ENCODE data around the gene MYO3A. TPM values are rescaled to one million over a fixed set of nuclear protein-coding genes. Genes with fewer than 3 reads are reported as not detected.
"Not testable (repeated sequence)": the region's sequence is repeated elsewhere in the genome, so short reads cannot be mapped to it uniquely, and the experiment has no call there.

MYO3A gene
- total RNA-seq, 4 donors from 2014 or later = 0.12 to 0.33 (median 0.13) TPM; not detected in 1

DNA sequence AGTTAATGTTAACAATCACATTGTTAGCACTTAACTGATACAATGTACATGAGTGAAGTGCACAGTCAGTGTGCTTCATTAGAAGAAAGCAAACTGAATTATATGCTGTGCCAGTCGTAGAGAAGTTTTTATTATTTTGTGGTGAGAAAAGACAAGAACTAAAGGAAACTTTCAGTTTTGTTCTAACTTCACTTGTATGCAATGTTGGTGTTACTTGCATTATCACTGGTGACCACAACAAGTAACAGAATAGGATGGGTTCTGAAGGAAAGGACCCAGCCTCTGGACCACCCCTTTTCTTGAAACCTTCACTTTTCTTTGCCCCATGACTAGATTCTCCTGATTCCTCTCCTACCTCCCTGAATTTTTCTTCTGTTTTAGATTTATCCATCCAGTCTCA, 159.2 kb downstream of the MYO3A start:
- H3K4me3 ChIP-seq = no peak overlapping the region
- no peaks in the 10 kb centered on the region for H3K36me3 ChIP-seq
- TF ChIP-seq CTCF (IDR thresholded peaks at IDR 0.05 in 4 of 5, conservative IDR thresholded peaks at IDR 0.05 in 1 of 5) (no peak), POLR2A (IDR thresholded peaks at IDR 0.05) (no peak)
- no peaks in the 10 kb centered on the region for H3K4me1 ChIP-seq
- DNase-seq = no peak
- intact Hi-C loops (cut with DNase I; ENCODE audit: low total_unique reads) = no loop called here
- H3K27me3 ChIP-seq = no peaks in the 10 kb centered on the region
- in situ Hi-C loops (cut with MboI; ENCODE audit: low sequenced_read_pairs in 4 of 4) = loop anchor here in 1 of 4 donors (25.0 kb wide), 1 partner anchor 106 kb away; no protein-coding TSS in a partner anchor
- ATAC-seq = no peak
- no peak overlapping the region for H3K27ac ChIP-seq
- H3K9me3 ChIP-seq = no peaks in the 10 kb centered on the region

GRCh38 chr10:26095781-26096180, 161.8 kb downstream of the MYO3A start:
- H3K27ac ChIP-seq = no peak overlapping the region
- H3K36me3 ChIP-seq = no peaks in the 10 kb centered on the region
- intact Hi-C loops (cut with DNase I; ENCODE audit: low total_unique reads) (no loop called here), in situ Hi-C loops (cut with MboI; ENCODE audit: low sequenced_read_pairs in 4 of 4) (loop anchor here in 1 of 4 donors (25.0 kb wide), 1 partner anchor 108 kb away; no protein-coding TSS in a partner anchor)
- TF ChIP-seq POLR2A (IDR thresholded peaks at IDR 0.05) (no peak), CTCF (IDR thresholded peaks at IDR 0.05 in 4 of 5, conservative IDR thresholded peaks at IDR 0.05 in 1 of 5) (no peak)
- no peak overlapping the region for H3K4me3 ChIP-seq
- ATAC-seq (no peak), DNase-seq (no peak)
- H3K9me3 ChIP-seq = no peaks in the 10 kb centered on the region
- no peaks in the 10 kb centered on the region for H3K27me3 ChIP-seq
- no peaks in the 10 kb centered on the region for H3K4me1 ChIP-seq

DNA sequence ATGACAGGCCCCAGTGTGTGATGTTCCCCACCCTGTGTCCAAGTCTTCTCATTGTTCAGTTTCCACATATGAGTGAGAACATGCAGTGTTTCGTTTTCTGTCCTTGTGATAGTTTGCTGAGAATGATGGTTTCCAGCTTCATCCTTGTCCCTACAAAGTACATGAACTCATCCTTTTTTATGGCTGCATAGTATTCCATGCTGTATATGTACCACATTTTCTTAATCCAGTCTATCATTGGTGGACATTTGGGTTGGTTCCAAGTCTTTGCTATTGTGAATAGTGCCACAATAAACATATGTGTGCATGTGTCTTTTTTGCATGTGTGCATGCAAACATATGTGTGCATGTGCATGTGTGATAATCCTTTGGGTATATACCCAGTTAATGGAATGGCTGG, 163.5 kb downstream of the MYO3A start:
- in situ Hi-C loops (cut with MboI; ENCODE audit: low sequenced_read_pairs in 4 of 4) = loop anchor here in 1 of 4 donors (25.0 kb wide), 1 partner anchor 110 kb away; no protein-coding TSS in a partner anchor
- H3K36me3 ChIP-seq; H3K4me1 ChIP-seq; ATAC-seq; H3K27ac ChIP-seq; DNase-seq; H3K27me3 ChIP-seq; H3K9me3 ChIP-seq; intact Hi-C loops (cut with DNase I; ENCODE audit: low total_unique reads); H3K4me3 ChIP-seq: not testable (repeated sequence)

GRCh38 chr10:26112532-26112931, 178.5 kb downstream of the MYO3A start:
- Histone ChIP-seq H3K4me1 (no peaks in the 10 kb centered on the region), H3K27ac (no peak overlapping the region), H3K27me3 (no peaks in the 10 kb centered on the region), H3K4me3 (no peak overlapping the region), H3K9me3 (no peaks in the 10 kb centered on the region), H3K36me3 (no peaks in the 10 kb centered on the region)
- in situ Hi-C loops (cut with MboI; ENCODE audit: low sequenced_read_pairs in 4 of 4) = no loop called here
- intact Hi-C loops (cut with DNase I; ENCODE audit: low total_unique reads) = no loop called here
- ATAC-seq = no peak
- DNase-seq = no peak
- TF ChIP-seq CTCF (IDR thresholded peaks at IDR 0.05 in 4 of 5, conservative IDR thresholded peaks at IDR 0.05 in 1 of 5) (no peak), POLR2A (IDR thresholded peaks at IDR 0.05) (no peak)

DNA sequence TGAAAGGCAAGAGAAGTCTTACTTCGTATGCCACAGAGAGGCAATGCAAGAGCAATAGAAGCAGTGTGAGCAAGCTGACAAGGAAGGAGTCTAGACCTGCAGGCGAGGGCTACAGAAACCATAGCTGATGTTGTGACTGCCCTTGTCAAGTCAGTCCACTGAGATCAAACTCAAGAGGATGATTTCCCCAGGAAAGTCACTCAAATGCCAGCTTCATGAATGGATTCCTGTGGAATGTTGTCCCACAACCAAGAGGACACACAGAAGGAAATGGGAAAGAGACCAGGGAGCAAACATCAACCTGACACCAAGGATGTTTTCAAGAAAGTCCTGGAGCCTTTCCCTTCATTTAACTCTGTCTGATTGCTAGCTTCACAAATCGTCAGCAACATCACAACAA, 204.6 kb downstream of the MYO3A start:
- DNase-seq (no peak), ATAC-seq (no peak)
- in situ Hi-C loops (cut with MboI; ENCODE audit: low sequenced_read_pairs in 4 of 4) = no loop called here

More for the DNA sequence above, 204.6 kb downstream of the MYO3A start:
- Histone ChIP-seq H3K9me3 (no peaks in the 10 kb centered on the region), H3K4me3 (no peak overlapping the region), H3K27me3 (no peaks in the 10 kb centered on the region), H3K27ac (no peak overlapping the region), H3K36me3 (no peaks in the 10 kb centered on the region), H3K4me1 (no peaks in the 10 kb centered on the region)
- no peak for TF ChIP-seq CTCF (IDR thresholded peaks at IDR 0.05 in 4 of 5, conservative IDR thresholded peaks at IDR 0.05 in 1 of 5)
- TF ChIP-seq POLR2A (IDR thresholded peaks at IDR 0.05) = no peak
- intact Hi-C loops (cut with DNase I; ENCODE audit: low total_unique reads) = no loop called here

All from gastrocnemius medialis (tissue), 4 donors.